ENCODE data around the gene AGAP1. TPM values are rescaled to one million over a fixed set of nuclear protein-coding genes. Genes with fewer than 3 reads are reported as not detected.

The AGAP1 gene
- total RNA-seq, 1 experiment from 2014 or later: 25.8 TPM

DNA sequence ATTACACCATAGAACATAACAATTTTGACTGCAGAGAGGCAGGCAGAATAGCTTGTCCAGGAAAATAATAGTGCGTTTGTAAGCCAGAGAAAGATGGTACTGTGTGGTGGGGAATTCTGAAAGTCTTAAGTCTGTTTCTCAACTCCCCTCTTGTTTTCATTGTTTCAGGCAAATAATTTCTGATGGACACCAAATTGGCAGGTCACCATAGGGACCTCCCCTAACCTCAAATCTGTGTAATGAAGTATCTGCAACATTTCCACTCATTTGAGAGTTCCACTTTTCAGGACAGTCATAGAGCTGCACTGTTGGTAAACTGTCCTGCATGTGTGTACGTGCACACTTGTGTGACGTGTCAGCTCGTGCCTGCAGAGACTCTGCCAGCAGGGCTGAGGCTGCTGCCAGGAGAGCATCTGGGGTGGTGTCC is 195.6 kb downstream of the AGAP1 start:
- Histone ChIP-seq H3K79me1 (ENCODE audit: insufficient read depth, low read depth, low read length, poor library complexity, severe bottlenecking) (peaks cover 4% of the 10 kb centered on the region), H3K9me3 (ENCODE audit: control insufficient read depth, low read depth, low read length) (no peaks in the 10 kb centered on the region)
- peaks cover 55 to 57% of the 10 kb centered on the region in 2 experiments for H3K4me1 Mint-ChIP-seq

More for the DNA sequence above, 195.6 kb downstream of the AGAP1 start:
- H2BK5ac ChIP-seq (ENCODE audit: insufficient read length, low read length): no peak overlapping the region
- no peak overlapping the region for H3K27ac ChIP-seq (ENCODE audit: insufficient read length, low read depth, low read length)
- H4K8ac ChIP-seq (replicated peaks; ENCODE audit: insufficient read length, low read depth, low read length): no peak overlapping the region
- no peak overlapping the region for H3K14ac ChIP-seq (ENCODE audit: insufficient read depth, low read length)
- H3K9ac ChIP-seq (ENCODE audit: extremely low read depth, insufficient read length, low read length): no peak overlapping the region
- TF ChIP-seq, protein P1, sequence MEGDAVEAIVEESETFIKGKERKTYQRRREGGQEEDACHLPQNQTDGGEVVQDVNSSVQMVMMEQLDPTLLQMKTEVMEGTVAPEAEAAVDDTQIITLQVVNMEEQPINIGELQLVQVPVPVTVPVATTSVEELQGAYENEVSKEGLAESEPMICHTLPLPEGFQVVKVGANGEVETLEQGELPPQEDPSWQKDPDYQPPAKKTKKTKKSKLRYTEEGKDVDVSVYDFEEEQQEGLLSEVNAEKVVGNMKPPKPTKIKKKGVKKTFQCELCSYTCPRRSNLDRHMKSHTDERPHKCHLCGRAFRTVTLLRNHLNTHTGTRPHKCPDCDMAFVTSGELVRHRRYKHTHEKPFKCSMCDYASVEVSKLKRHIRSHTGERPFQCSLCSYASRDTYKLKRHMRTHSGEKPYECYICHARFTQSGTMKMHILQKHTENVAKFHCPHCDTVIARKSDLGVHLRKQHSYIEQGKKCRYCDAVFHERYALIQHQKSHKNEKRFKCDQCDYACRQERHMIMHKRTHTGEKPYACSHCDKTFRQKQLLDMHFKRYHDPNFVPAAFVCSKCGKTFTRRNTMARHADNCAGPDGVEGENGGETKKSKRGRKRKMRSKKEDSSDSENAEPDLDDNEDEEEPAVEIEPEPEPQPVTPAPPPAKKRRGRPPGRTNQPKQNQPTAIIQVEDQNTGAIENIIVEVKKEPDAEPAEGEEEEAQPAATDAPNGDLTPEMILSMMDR (conservative IDR thresholded peaks at IDR 0.05): no peak
- DNase-seq: no peak
- no peak overlapping the region for H3K4me2 ChIP-seq (ENCODE audit: insufficient read depth, insufficient read length, low read length)
- no peak overlapping the region for H3K56ac ChIP-seq (ENCODE audit: insufficient read length, low read depth, low read length)
- Mint-ChIP-seq H3K9me3 (no peaks in the 10 kb centered on the region), H3K27me3 (ENCODE audit: low read depth) (no peaks in the 10 kb centered on the region), H3K36me3 (ENCODE audit: insufficient read depth in 1 of 3, low read depth in 3 of 3) (no peaks in the 10 kb centered on the region), H3K27ac (no peak overlapping the region; a peak in 2 of 7 replicates), H3K4me3 (no peak overlapping the region)
- H3K23ac ChIP-seq (ENCODE audit: insufficient read length, low read depth, low read length): no peak overlapping the region
- H3K23me2 ChIP-seq (ENCODE audit: insufficient read length, low read depth, low read length, poor library complexity, severe bottlenecking): no peaks in the 10 kb centered on the region
- H3K4ac ChIP-seq (ENCODE audit: low read depth, low read length): no peak overlapping the region
- H2AK5ac ChIP-seq (ENCODE audit: insufficient read length, low read length): no peak overlapping the region
- no peak overlapping the region for H2BK15ac ChIP-seq (ENCODE audit: low read depth, low read length)
- H3K27me3 ChIP-seq (ENCODE audit: insufficient read depth, low read length): no peaks in the 10 kb centered on the region
- no CpG with 5 or more reads among the region's 4 CpGs for WGBS (ENCODE audit: extremely low coverage, insufficient read length, low lambda C conversion rate)
- H4K20me1 ChIP-seq (ENCODE audit: control insufficient read depth, insufficient read depth, insufficient read length): peaks cover 4% of the 10 kb centered on the region
- no peak overlapping the region for H4K5ac ChIP-seq (ENCODE audit: insufficient read length, low read depth, low read length)
- peaks cover 19% of the 10 kb centered on the region; the same call in 1 of the 2 replicates for H3K79me2 ChIP-seq (ENCODE audit: insufficient read depth, low read length)
- no peak overlapping the region for H2BK12ac ChIP-seq (ENCODE audit: insufficient read length, low read depth, low read length)
- no peak overlapping the region for H4K91ac ChIP-seq (ENCODE audit: insufficient read length, low read depth, low read length)
- no peak overlapping the region for H2AFZ ChIP-seq (ENCODE audit: low read length)
- no peak overlapping the region for H3T11ph ChIP-seq (ENCODE audit: low read length)
- no peak overlapping the region for H3K18ac ChIP-seq (ENCODE audit: insufficient read length, low read depth, low read length)
- H3K4me1 ChIP-seq (ENCODE audit: insufficient read depth, low read length): peaks cover 4% of the 10 kb centered on the region; the same call in 1 of the 2 replicates
- H2BK120ac ChIP-seq (ENCODE audit: low read depth, low read length, poor library complexity, severe bottlenecking): no peak overlapping the region
- H2BK20ac ChIP-seq (ENCODE audit: low read depth, low read length, poor library complexity, severe bottlenecking): no peak overlapping the region

Data from H9 (cell line).